Kidney epithelial cell (primary cell): ENCODE data around the gene SLC7A5. TPM values are rescaled to one million over a fixed set of nuclear protein-coding genes. Genes with fewer than 3 reads are reported as not detected.

Experiments
- DNase-seq: peaks from one replicate; pipeline ENCODE4 v3.0.0-alpha.2; 2010; ENCODE audit warnings: low read depth
- H3K27me3 ChIP-seq: 2 replicates; pipeline ENCODE4 v1.6.0; 2011; ENCODE audit warnings: low read length; ENCODE audit not compliant: control insufficient read depth, insufficient read depth
- H3K36me3 ChIP-seq: 2 replicates; pipeline ENCODE4 v1.5.1; 2011; ENCODE audit warnings: low read length; ENCODE audit not compliant: control insufficient read depth, insufficient read depth
- H3K4me3 ChIP-seq: 2 replicates; pipeline ENCODE4 v1.5.1; 2011; ENCODE audit warnings: low read depth, mild to moderate bottlenecking, control low read depth, low read length
- total RNA-seq: library from RNA; depleted of rRNA; stranded (reverse); fragments of >200 nt; gene quantifications from 2 replicates; pipeline ENCODE4 v1.2.3, GENCODE V29; 2015
- TF ChIP-seq, protein P1 (sequence below): IDR thresholded peaks from 2 replicates; pipeline ENCODE4 v1.5.1; 2011; ENCODE audit warnings: mild to moderate bottlenecking, moderate library complexity, low read length, control low read depth, inconsistent platforms; ENCODE audit not compliant: insufficient read depth, poor library complexity, severe bottlenecking

The SLC7A5 gene
- total RNA-seq, 1 donor from 2014 or later = 308 TPM

DNA sequence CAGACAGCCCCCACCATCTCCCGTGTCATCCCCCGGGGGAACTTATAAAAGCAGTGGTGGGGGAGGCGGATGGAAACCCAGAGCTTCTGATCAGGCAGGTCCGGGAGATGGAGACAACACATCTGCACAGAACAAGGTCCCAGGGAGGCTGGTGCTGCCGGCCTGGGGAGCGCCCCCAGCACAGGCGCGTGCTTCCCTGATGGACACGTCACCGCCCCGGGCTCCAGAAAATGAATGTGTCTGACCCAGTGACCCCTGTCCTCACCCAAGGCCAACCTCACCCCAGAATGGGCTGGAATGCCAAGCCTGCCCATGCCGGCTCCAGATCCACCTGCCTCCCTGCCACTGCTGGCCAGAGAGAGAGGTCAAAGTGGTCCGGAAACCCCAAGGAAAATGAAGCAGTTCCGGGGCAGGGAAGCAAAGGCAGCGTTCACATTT is 12.5 kb downstream of the SLC7A5 start:
- no peak overlapping the region for H3K4me3 ChIP-seq
- DNase-seq = no peak
- H3K36me3 ChIP-seq = no peaks in the 10 kb centered on the region
- H3K27me3 ChIP-seq = no peaks in the 10 kb centered on the region
- TF ChIP-seq, protein P1, sequence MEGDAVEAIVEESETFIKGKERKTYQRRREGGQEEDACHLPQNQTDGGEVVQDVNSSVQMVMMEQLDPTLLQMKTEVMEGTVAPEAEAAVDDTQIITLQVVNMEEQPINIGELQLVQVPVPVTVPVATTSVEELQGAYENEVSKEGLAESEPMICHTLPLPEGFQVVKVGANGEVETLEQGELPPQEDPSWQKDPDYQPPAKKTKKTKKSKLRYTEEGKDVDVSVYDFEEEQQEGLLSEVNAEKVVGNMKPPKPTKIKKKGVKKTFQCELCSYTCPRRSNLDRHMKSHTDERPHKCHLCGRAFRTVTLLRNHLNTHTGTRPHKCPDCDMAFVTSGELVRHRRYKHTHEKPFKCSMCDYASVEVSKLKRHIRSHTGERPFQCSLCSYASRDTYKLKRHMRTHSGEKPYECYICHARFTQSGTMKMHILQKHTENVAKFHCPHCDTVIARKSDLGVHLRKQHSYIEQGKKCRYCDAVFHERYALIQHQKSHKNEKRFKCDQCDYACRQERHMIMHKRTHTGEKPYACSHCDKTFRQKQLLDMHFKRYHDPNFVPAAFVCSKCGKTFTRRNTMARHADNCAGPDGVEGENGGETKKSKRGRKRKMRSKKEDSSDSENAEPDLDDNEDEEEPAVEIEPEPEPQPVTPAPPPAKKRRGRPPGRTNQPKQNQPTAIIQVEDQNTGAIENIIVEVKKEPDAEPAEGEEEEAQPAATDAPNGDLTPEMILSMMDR = no peak

DNA sequence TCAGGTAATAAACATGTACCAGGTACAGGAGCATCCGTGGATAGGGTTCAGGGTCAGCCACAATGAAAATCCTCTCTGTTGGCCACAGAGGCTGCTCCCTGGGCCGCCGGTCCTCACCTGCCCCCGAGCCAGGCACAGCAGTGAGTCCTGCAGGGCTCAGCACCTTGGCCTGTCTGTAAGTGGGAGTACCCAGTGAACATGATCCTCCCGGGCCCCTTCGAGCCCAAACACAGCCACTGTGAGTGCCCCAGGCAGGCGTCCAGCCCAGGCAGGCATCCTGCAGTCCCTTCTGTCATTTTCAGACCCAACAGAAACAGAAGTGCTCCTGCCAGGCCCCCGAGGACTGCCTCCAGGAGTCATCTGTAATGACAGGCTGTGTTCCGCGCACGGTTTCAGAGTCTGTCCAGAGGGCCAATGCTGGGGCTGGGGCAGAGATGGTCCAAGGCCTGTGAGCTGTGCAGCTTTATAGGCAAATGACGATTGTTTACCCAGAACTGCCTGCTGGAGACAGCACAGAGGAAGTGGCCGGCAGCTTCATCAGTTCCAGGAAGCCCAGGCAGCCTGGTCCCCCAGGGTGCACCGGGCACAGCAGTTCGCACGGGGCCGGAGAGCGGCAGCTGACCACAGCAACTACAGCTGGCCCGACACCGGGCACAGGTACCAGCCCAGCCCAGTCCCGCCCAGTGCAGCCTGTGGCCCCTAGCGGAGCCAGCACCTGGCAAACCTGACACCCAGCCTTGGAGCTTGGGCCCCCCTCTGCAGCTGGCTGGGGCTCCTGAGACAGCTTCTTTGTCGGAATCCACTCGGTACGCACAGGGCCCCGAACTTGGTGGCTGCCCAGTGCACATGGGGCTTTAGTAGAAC is 13.2 kb downstream of the SLC7A5 start:
- no peak for DNase-seq
- H3K36me3 ChIP-seq = no peaks in the 10 kb centered on the region
- TF ChIP-seq, protein P1 = no peak
- no peak overlapping the region for H3K4me3 ChIP-seq
- no peaks in the 10 kb centered on the region for H3K27me3 ChIP-seq

DNA sequence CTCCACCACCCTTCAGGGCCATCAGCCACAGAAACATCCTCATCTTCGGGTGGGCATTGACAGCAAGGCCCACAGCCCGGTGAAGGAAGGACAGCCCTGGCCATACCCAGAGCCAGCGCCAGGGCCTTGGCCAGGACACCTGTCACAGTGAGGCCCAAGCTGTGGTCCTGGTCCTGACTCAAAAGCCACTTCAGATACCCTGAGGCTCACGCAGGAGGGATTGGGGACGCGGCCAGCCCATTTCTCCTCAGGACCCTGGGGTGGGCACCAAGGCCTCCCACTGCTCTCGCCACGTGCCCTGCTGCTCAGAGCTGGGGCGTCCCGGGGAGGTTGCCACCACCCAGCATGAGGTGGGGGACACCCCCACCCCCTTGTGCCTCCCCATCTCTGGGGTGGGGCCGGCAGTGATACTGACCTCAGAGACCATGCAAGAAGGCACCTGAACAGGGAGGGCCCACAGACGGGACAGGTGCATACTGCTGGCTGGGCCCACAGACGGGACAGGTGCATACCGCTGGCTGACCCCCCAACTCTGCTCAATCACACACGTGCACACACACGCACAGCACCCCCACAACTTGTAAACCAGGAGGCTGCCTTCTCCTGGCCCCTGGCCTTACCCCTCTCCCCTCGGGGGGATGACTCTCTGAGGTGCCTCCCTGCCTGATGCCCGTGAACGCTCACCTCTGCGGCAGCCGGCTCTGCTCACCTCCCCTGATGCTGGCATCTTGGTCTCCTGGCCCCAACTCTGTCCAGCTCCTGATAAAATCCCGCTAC is 14.2 kb downstream of the SLC7A5 start:
- no peaks in the 10 kb centered on the region for H3K36me3 ChIP-seq

DNA sequence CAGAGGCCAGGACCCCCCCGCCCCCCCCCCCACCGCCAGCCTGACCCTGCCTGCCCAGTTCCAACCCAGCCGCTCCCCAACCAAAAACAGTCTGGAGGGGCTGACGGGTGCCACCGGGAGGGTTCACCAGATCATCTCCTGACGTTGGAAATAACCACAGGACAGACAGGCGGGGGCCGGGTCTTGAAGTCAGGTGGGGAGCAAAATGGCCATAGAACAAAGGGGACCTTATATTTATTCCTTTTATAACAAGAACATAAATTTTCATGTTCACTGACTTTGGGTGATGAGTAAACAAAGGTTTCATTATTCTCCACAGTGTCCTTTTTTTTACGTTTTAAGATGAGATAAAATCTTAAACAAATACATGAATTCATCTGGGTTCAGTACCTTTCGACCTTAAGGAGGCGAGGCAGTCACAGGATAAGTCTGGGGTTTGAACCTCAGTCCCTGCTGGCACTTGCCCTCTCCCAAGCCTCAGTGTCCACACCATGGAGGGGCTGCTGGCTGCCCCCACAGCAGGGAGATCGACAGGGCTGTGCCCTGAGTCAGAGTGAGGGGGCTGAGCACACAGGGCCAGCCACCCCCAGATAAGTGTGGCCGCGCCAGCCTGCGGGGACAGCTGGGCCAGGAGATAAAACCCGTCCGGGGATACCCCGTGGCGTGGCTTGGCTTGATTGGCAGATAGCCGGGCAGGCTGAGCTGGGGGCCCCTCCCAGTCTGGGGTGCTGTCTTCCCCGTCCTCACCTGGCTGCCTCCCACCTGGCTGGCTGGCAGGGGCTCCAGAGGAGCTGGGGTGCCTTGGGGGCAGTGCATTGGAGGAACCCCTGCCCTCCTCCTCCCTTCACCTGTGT is 15.0 kb downstream of the SLC7A5 start:
- Histone ChIP-seq H3K4me3 (no peak overlapping the region), H3K27me3 (no peaks in the 10 kb centered on the region), H3K36me3 (no peaks in the 10 kb centered on the region)
- TF ChIP-seq, protein P1 = no peak
- no peak for DNase-seq

More for the DNA sequence above, 14.2 kb downstream of the SLC7A5 start:
- Histone ChIP-seq H3K27me3 (no peaks in the 10 kb centered on the region), H3K4me3 (no peak overlapping the region)
- DNase-seq = no peak
- TF ChIP-seq, protein P1 = no peak

DNA sequence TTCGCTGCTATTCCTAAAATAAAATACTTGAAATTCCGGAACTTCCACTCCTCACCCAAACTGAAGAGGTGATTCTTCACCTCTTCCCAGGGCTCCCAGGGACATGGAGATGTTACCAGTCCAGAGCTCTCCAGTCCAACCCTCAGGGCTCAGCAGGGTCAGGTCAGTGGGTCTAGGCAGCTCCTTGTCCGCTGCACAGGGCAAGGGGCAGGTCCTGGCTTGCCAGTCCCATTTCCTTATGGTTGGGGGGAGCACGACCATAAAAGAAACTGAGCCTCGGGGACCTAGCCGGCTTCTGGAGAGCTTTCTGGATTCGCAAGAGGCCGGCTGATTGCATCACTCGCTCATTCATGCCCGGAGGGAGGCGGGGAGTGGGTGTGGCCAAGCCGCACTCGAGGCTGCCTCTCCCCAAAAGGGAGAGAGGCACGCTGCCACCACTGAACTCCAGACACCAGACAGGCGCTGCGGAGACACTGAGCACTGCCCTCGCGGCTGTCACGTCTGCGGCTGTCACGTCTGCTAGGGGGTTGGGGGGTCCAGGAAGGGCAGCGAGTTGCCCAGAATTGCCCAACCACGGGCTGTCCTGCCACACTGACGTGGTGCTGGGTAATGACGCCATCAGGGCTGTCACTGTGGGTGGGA is 15.8 kb downstream of the SLC7A5 start:
- Histone ChIP-seq H3K27me3 (no peaks in the 10 kb centered on the region), H3K4me3 (no peak overlapping the region), H3K36me3 (no peaks in the 10 kb centered on the region)
- TF ChIP-seq, protein P1 = no peak
- DNase-seq = no peak
